ENCODE results near the gene ERC1.

Gene ERC1

DNA sequence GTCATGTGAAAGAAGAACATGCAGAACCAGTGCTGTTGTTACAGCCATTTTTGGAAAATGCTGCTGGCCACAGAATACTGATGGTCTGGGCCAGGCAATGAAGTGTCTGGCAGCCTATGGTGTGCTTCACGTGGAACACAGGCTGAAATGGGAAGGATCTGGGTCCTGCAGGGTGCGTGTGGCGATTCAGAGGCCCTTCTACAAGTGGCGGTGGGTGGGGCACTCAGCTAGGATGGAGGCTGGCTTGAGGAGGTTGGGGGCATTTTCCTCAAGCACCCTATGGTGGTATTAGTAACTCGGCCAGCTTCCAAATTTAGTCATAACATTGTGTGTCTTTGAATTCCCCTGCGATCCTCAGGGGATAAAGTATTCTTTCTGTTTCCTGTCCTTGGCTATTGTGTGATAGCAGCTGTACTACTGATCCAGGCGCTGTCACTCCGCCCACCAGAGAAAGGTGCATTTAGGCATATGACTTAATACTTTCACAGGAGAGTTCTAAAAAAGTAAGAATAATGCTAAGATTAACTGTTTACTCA is 32.4 kb upstream of the ERC1 start:
- H3K9ac ChIP-seq (ENCODE audit: low read length) = no peak overlapping the region
- no peak overlapping the region for H3K27ac ChIP-seq (ENCODE audit: low read length)
- H3K27me3 ChIP-seq (ENCODE audit: control insufficient read depth, insufficient read depth, low read length) = no peaks in the 10 kb centered on the region
- H3K36me3 ChIP-seq (ENCODE audit: control insufficient read depth, low read depth, low read length) = no peaks in the 10 kb centered on the region
- H3K4me1 ChIP-seq (ENCODE audit: control insufficient read depth, low read depth, low read length) = peaks cover 5% of the 10 kb centered on the region
- H3K9me3 ChIP-seq (ENCODE audit: control insufficient read depth, low read depth, low read length) = no peaks in the 10 kb centered on the region
- H3K4me3 ChIP-seq (ENCODE audit: low read length) = no peak overlapping the region

GRCh38 chr12:966724-967123 is 24.3 kb upstream of the ERC1 start:
- H3K4me1 ChIP-seq (ENCODE audit: control insufficient read depth, low read depth, low read length) = no peaks in the 10 kb centered on the region
- no peaks in the 10 kb centered on the region for H3K9me3 ChIP-seq (ENCODE audit: control insufficient read depth, low read depth, low read length)
- no peaks in the 10 kb centered on the region for H3K27me3 ChIP-seq (ENCODE audit: control insufficient read depth, insufficient read depth, low read length)
- no peak overlapping the region for H3K9ac ChIP-seq (ENCODE audit: low read length)
- H3K4me3 ChIP-seq (ENCODE audit: low read length) = no peak overlapping the region
- no peaks in the 10 kb centered on the region for H3K36me3 ChIP-seq (ENCODE audit: control insufficient read depth, low read depth, low read length)
- H3K27ac ChIP-seq (ENCODE audit: low read length) = no peak overlapping the region

DNA sequence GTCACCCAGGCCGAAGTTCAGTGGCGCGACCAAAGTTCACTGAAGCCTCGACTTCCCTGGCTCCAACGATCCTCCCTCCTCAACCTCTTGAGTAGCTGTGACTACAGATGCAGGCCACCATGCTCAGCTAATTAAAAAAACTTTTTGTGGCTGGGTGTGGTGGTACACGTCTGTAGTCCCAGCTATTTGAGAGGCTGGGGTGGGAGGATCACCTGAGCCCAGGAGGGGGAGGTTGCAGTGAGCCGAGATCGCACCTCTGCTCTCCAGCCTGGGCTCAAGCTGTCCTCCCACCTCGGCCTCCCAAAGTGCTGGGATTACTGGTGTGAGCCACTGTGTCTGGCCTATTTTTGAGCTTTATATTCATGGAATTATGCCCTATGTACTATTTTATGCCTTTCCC is 23.4 kb upstream of the ERC1 start:
- H3K4me3 ChIP-seq (ENCODE audit: low read length) = no peak overlapping the region
- H3K27ac ChIP-seq (ENCODE audit: low read length) = no peak overlapping the region
- H3K36me3 ChIP-seq (ENCODE audit: control insufficient read depth, low read depth, low read length) = no peaks in the 10 kb centered on the region
- H3K4me1 ChIP-seq (ENCODE audit: control insufficient read depth, low read depth, low read length) = no peaks in the 10 kb centered on the region
- no peak overlapping the region for H3K9ac ChIP-seq (ENCODE audit: low read length)
- H3K27me3 ChIP-seq (ENCODE audit: control insufficient read depth, insufficient read depth, low read length) = no peaks in the 10 kb centered on the region
- H3K9me3 ChIP-seq (ENCODE audit: control insufficient read depth, low read depth, low read length) = no peaks in the 10 kb centered on the region

GRCh38 chr12:968545-968944 is 22.5 kb upstream of the ERC1 start:
- H3K9me3 ChIP-seq (ENCODE audit: control insufficient read depth, low read depth, low read length) = no peaks in the 10 kb centered on the region
- H3K36me3 ChIP-seq (ENCODE audit: control insufficient read depth, low read depth, low read length) = no peaks in the 10 kb centered on the region
- no peaks in the 10 kb centered on the region for H3K27me3 ChIP-seq (ENCODE audit: control insufficient read depth, insufficient read depth, low read length)
- no peak overlapping the region for H3K9ac ChIP-seq (ENCODE audit: low read length)
- no peak overlapping the region for H3K4me3 ChIP-seq (ENCODE audit: low read length)
- H3K27ac ChIP-seq (ENCODE audit: low read length) = no peak overlapping the region
- no peaks in the 10 kb centered on the region for H3K4me1 ChIP-seq (ENCODE audit: control insufficient read depth, low read depth, low read length)

GRCh38 chr12:969821-970220 is 21.2 kb upstream of the ERC1 start:
- no peaks in the 10 kb centered on the region for H3K4me1 ChIP-seq (ENCODE audit: control insufficient read depth, low read depth, low read length)
- H3K9me3 ChIP-seq (ENCODE audit: control insufficient read depth, low read depth, low read length) = no peaks in the 10 kb centered on the region
- no peak overlapping the region for H3K4me3 ChIP-seq (ENCODE audit: low read length)
- H3K36me3 ChIP-seq (ENCODE audit: control insufficient read depth, low read depth, low read length) = no peaks in the 10 kb centered on the region
- H3K9ac ChIP-seq (ENCODE audit: low read length) = no peak overlapping the region
- no peaks in the 10 kb centered on the region for H3K27me3 ChIP-seq (ENCODE audit: control insufficient read depth, insufficient read depth, low read length)
- H3K27ac ChIP-seq (ENCODE audit: low read length) = no peak overlapping the region

DNA sequence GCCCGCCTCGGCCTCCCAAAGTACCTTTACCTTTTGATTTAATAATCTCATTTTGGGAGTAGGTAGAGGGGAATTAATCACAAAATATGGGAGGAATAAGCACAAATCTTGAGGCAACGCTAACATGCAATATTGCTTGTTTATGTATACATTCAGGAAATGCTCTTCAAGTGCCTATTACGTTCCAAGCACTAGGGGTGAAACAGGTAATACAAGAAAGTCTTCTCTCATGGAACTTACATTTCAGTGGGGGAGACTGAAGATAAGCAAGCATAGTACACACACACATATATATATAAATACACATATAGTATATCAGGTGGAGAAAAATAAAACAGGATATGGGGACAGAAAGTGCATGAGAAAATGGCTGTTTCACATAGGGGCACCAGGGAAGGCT is 19.0 kb upstream of the ERC1 start:
- no peaks in the 10 kb centered on the region for H3K36me3 ChIP-seq (ENCODE audit: control insufficient read depth, low read depth, low read length)
- no peaks in the 10 kb centered on the region for H3K9me3 ChIP-seq (ENCODE audit: control insufficient read depth, low read depth, low read length)
- H3K9ac ChIP-seq (ENCODE audit: low read length) = no peak overlapping the region
- H3K4me1 ChIP-seq (ENCODE audit: control insufficient read depth, low read depth, low read length) = no peaks in the 10 kb centered on the region
- no peaks in the 10 kb centered on the region for H3K27me3 ChIP-seq (ENCODE audit: control insufficient read depth, insufficient read depth, low read length)
- H3K4me3 ChIP-seq (ENCODE audit: low read length) = no peak overlapping the region
- H3K27ac ChIP-seq (ENCODE audit: low read length) = no peak overlapping the region

DNA sequence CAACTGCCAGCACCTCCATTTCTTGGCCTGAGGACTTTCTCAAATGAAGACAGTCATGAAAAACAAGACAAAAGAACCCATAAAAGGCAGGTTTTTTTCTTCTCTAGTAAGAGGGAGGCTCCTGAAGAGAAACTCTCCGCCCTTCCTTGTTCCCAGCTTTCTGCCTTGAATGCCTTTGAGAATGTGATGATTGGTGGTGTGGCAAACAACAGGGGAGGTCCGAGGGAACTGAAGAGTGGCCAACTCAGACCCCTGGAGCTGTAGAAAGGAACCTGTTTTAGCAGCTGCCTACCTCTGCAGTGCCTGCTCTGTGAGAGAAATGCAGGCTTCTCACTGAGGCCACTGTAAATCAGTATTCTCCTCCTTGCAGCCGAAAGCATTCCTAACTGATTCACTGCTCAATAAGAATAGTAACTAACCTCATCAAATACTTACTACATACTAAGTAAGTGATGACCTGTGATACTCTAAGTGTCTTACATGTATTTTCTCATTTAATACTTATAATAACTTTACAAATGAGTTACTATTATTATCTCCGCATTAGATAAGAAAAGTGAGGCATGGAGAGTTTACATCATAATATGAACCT is 16.7 kb upstream of the ERC1 start:
- Histone ChIP-seq H3K27me3 (ENCODE audit: control insufficient read depth, insufficient read depth, low read length) (no peaks in the 10 kb centered on the region), H3K4me1 (ENCODE audit: control insufficient read depth, low read depth, low read length) (no peaks in the 10 kb centered on the region), H3K36me3 (ENCODE audit: control insufficient read depth, low read depth, low read length) (no peaks in the 10 kb centered on the region), H3K4me3 (ENCODE audit: low read length) (no peak overlapping the region), H3K27ac (ENCODE audit: low read length) (no peak overlapping the region), H3K9me3 (ENCODE audit: control insufficient read depth, low read depth, low read length) (no peaks in the 10 kb centered on the region), H3K9ac (ENCODE audit: low read length) (no peak overlapping the region)

- no peaks in the 10 kb centered on the region for H3K9me3 ChIP-seq (ENCODE audit: control insufficient read depth, low read depth, low read length)
- no peak overlapping the region for H3K9ac ChIP-seq (ENCODE audit: low read length)
- no peaks in the 10 kb centered on the region for H3K36me3 ChIP-seq (ENCODE audit: control insufficient read depth, low read depth, low read length)
- no peaks in the 10 kb centered on the region for H3K4me1 ChIP-seq (ENCODE audit: control insufficient read depth, low read depth, low read length)
- no peak overlapping the region for H3K27ac ChIP-seq (ENCODE audit: low read length)
- H3K27me3 ChIP-seq (ENCODE audit: control insufficient read depth, insufficient read depth, low read length) = no peaks in the 10 kb centered on the region
- no peak overlapping the region for H3K4me3 ChIP-seq (ENCODE audit: low read length)
These were observed 14.4 kb upstream of the ERC1 start for GRCh38 chr12:976644-977043.

DNA sequence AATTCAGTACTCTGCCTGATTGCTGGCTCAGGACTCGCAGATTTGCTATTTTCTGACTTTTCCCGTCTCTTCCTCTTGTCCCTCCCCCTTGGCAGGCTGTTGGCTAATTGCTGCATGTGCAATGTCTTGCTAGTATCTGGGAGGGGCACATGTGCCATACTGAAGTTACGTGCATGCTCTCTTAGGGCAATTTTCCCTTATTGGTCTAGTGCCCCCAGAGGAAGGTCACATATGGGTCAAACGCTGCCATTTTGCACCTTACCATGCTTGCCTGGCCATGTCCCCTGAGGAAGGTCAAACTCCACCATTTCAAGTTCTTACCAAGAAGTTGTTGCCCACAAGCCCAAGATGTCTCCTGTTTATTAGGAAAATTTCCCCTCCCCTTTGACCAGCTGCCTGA is 13.9 kb upstream of the ERC1 start:
- Histone ChIP-seq H3K36me3 (ENCODE audit: control insufficient read depth, low read depth, low read length) (no peaks in the 10 kb centered on the region), H3K27ac (ENCODE audit: low read length) (no peak overlapping the region), H3K4me3 (ENCODE audit: low read length) (no peak overlapping the region), H3K9ac (ENCODE audit: low read length) (no peak overlapping the region), H3K27me3 (ENCODE audit: control insufficient read depth, insufficient read depth, low read length) (no peaks in the 10 kb centered on the region), H3K4me1 (ENCODE audit: control insufficient read depth, low read depth, low read length) (no peaks in the 10 kb centered on the region), H3K9me3 (ENCODE audit: control insufficient read depth, low read depth, low read length) (no peaks in the 10 kb centered on the region)

- Histone ChIP-seq H3K4me1 (ENCODE audit: control insufficient read depth, low read depth, low read length) (no peaks in the 10 kb centered on the region), H3K27ac (ENCODE audit: low read length) (no peak overlapping the region), H3K9ac (ENCODE audit: low read length) (no peak overlapping the region), H3K36me3 (ENCODE audit: control insufficient read depth, low read depth, low read length) (no peaks in the 10 kb centered on the region), H3K9me3 (ENCODE audit: control insufficient read depth, low read depth, low read length) (no peaks in the 10 kb centered on the region), H3K4me3 (ENCODE audit: low read length) (no peak overlapping the region), H3K27me3 (ENCODE audit: control insufficient read depth, insufficient read depth, low read length) (no peaks in the 10 kb centered on the region)
These were observed 11.7 kb upstream of the ERC1 start for GRCh38 chr12:979349-979748.

GRCh38 chr12:981176-981828 is 9.7 kb upstream of the ERC1 start:
- H3K9me3 ChIP-seq (ENCODE audit: control insufficient read depth, low read depth, low read length) = no peaks in the 10 kb centered on the region
- H3K4me3 ChIP-seq (ENCODE audit: low read length) = no peak overlapping the region
- H3K36me3 ChIP-seq (ENCODE audit: control insufficient read depth, low read depth, low read length) = no peaks in the 10 kb centered on the region
- no peak overlapping the region for H3K27ac ChIP-seq (ENCODE audit: low read length)
- H3K4me1 ChIP-seq (ENCODE audit: control insufficient read depth, low read depth, low read length) = no peaks in the 10 kb centered on the region
- no peak overlapping the region for H3K9ac ChIP-seq (ENCODE audit: low read length)
- H3K27me3 ChIP-seq (ENCODE audit: control insufficient read depth, insufficient read depth, low read length) = no peaks in the 10 kb centered on the region

- Histone ChIP-seq H3K4me3 (ENCODE audit: low read length) (no peak overlapping the region), H3K27me3 (ENCODE audit: control insufficient read depth, insufficient read depth, low read length) (no peaks in the 10 kb centered on the region), H3K9me3 (ENCODE audit: control insufficient read depth, low read depth, low read length) (no peaks in the 10 kb centered on the region)
These were observed 9.1 kb upstream of the ERC1 start for GRCh38 chr12:981961-982360.

More at GRCh38 chr12:981961-982360, 9.1 kb upstream of the ERC1 start:
- H3K4me1 ChIP-seq (ENCODE audit: control insufficient read depth, low read depth, low read length) = no peaks in the 10 kb centered on the region
- H3K27ac ChIP-seq (ENCODE audit: low read length) = no peak overlapping the region
- no peak overlapping the region for H3K9ac ChIP-seq (ENCODE audit: low read length)
- no peaks in the 10 kb centered on the region for H3K36me3 ChIP-seq (ENCODE audit: control insufficient read depth, low read depth, low read length)

All from iPS-18a (cell line).